ENCODE measurements around the gene RAC3.

The RAC3 gene

DNA sequence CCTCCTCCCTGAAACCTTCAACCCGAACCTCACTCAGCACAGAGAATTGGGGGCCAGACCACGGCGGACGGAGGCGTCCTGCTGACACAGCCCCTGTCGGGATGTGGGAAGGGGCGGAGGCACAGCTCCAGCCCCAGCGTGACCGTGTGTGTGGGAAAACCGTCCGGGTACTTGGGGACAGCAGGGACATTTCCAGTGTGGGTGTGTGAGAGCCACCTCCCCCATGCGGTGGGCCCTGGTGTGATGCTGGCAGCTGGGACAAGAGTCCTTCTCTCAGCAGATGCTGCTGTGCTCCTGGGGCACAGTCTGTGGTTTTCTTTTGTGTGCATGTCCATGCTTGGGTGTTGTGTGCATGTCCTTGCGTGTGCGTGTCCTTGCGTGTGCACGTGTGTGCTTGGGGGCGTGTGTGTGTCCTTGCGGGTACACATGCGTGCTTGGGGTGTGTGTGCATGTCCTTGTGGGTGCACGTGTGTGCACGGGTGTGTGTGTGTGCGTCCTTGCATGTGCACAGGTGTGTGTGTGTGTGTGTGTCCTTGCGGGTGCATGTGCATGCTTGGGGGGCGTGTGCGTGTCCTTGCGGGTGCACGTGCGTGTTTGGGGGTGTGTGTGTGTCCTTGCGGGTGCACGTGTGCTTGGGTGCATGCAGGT, 25.7 kb upstream of the RAC3 start:
- H3K4me3 ChIP-seq: no peak overlapping the region
- H3K4me1 ChIP-seq: no peaks in the 10 kb centered on the region
- no peaks in the 10 kb centered on the region for H3K9me3 ChIP-seq
- H3K36me3 ChIP-seq (replicated peaks): no peaks in the 10 kb centered on the region
- DNase-seq (ENCODE audit: low spot score in 2 of 2): no peak
- H3K27me3 ChIP-seq (ENCODE audit: low read depth): no peaks in the 10 kb centered on the region
- in situ Hi-C loops (cut with MboI; ENCODE audit: low sequenced_read_pairs): no loop called here

DNA sequence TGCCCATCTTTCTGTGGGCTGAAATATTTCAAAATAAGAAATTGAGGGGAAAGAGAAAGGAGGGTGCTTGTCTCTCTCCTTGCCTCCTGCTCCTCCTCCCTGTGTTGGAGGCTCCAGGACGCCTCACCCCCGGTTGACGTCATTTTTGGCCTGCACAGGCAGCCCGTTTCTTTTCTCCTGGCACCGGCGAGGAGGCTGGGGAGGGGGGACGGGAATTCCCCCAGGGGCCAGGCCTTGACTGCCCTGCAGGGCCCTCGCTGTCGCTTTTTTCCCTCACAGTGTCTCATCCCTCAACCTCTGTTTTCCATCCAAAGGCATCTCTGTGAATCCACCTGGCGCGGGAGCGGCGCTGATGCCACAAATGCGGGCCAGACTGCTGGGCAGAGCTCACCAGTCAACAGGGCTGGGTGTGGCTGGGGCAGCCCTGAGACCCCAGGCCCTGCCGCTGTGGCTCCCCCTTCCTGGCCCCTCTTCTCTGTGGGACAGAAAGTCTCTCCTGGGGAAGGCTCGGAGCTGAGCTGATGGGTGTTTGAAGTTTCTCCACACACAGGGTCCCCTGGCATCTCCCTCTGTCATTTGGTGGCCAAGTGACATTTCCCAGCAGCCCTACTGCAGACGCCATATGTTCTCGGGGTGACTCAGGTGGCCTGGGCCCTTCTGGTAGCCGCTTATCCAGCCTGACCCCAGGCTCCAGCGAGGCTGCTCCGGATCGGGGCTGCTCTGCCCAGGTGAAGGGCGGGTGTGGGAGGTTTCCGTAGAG, 24.8 kb upstream of the RAC3 start:
- no peaks in the 10 kb centered on the region for H3K9me3 ChIP-seq
- DNase-seq (ENCODE audit: low spot score in 2 of 2): no peak
- no peaks in the 10 kb centered on the region for H3K36me3 ChIP-seq (replicated peaks)
- in situ Hi-C loops (cut with MboI; ENCODE audit: low sequenced_read_pairs): no loop called here
- H3K4me1 ChIP-seq: no peaks in the 10 kb centered on the region
- no peak overlapping the region for H3K4me3 ChIP-seq
- no peaks in the 10 kb centered on the region for H3K27me3 ChIP-seq (ENCODE audit: low read depth)

DNA sequence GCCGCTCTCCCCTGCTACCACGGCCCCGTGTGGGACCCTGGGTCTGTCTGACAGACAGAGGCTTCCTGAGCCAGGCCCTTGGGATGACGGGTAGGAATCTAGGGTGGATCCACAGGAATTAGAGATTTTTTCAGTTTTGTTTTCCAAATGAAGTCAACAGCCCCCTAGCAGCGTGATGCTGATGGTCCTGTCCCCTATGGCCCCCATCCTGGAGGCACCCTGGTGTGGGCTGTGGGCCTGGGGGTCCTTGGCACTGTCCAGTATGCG, 24.3 kb upstream of the RAC3 start:
- Histone ChIP-seq H3K4me3 (no peak overlapping the region), H3K4me1 (no peaks in the 10 kb centered on the region), H3K36me3 (replicated peaks) (no peaks in the 10 kb centered on the region), H3K27me3 (ENCODE audit: low read depth) (no peaks in the 10 kb centered on the region), H3K9me3 (no peaks in the 10 kb centered on the region)
- no peak for DNase-seq (ENCODE audit: low spot score in 2 of 2)
- in situ Hi-C loops (cut with MboI; ENCODE audit: low sequenced_read_pairs): no loop called here

DNA sequence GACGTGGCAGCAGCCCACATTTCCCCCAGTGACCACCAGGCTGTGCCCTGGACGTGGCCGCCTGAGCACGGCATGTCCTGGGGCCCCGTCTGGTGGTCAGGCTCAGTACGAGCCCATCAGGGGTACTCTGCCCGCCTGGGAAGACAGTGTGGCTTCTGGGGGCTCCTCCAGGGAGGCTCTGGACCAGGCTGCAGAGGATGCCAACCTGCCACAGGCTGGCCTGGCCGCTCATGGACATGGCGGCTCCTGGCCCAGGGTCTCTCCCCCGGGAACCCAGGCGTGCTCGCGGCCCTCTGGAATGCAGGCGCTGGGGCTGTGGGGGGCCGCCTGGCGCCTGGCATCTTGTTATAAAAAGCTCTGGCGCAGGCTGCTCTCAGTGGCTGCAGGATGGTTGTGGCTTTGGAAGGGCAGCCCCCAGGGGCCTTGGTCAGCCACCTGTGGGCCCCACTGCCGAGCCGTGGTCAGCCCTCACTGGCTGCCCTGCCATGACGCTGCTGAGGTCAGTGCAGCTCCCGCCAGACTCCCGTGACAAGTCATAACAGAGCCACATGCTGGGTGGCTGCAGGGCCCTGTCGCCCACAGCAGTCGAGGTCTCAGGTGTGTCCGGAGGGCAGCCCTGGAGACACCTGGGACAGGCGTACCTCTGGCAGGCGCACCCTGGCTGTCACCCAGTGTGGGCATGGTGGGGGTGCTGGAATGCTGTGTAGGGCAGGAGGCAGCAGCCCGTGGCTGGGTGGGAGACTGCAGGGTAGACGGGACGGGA, 23.8 kb upstream of the RAC3 start:
- Histone ChIP-seq H3K27me3 (ENCODE audit: low read depth) (no peaks in the 10 kb centered on the region), H3K4me3 (no peak overlapping the region), H3K36me3 (replicated peaks) (no peaks in the 10 kb centered on the region), H3K9me3 (no peaks in the 10 kb centered on the region), H3K4me1 (no peaks in the 10 kb centered on the region)
- in situ Hi-C loops (cut with MboI; ENCODE audit: low sequenced_read_pairs): no loop called here
- no peak for DNase-seq (ENCODE audit: low spot score in 2 of 2)

DNA sequence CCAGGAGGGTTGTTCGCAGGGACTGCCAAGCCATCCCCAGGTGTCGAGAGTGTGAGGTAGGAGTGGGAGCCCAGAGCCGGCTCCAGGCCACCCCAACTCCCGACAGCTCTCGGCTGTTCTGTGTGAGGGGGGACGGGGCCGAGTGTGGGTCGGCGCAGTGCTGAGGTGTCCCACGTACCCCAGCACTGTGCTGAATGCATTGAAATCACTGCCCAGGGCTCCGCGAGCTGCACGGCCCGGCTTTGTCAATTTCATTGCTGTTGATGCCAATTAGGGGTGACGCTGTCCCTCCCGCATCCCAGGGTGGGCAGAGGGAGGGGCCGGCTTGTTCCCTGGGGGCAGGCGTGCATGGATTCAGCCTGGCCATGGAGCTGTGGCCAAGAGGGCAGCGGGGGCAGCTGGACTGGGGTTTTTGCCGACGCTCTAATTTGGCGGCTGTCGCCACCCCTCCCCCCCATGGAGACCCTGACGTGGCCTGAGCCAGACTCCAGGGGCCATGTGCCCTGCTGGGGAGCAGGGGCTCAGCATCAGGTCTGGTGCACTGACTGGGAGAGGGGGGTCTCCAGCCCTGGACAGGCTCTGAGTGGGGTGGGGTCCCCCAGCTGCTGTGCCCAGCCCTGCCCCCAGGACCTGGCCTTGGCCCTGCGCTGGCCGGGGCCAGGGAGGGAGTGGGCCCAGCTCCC, 23.1 kb upstream of the RAC3 start:
- Histone ChIP-seq H3K4me1 (no peaks in the 10 kb centered on the region), H3K27me3 (ENCODE audit: low read depth) (no peaks in the 10 kb centered on the region), H3K9me3 (no peaks in the 10 kb centered on the region), H3K4me3 (no peak overlapping the region), H3K36me3 (replicated peaks) (no peaks in the 10 kb centered on the region)
- in situ Hi-C loops (cut with MboI; ENCODE audit: low sequenced_read_pairs): no loop called here
- no peak for DNase-seq (ENCODE audit: low spot score in 2 of 2)

DNA sequence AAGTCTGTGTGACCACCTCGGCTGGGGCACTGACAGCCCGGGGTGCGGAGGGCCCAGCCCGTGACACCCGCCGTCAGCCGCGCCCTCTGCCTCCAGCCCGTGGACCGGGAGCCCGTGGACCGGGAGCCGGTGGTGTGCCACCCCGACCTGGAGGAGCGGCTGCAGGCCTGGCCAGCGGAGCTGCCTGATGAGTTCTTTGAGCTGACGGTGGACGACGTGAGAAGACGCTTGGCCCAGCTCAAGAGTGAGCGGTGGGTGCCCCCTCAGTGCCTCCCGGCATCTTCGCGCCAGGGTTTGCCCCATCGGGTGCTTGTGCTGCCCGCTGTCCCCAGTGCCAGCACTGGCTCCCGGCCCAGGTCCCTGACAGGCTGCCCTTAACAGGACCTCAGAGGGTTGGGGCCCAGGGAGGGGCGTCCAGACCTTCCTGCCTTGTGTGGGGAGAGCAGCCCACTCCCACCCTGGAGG, 22.5 kb upstream of the RAC3 start:
- no peak for DNase-seq (ENCODE audit: low spot score in 2 of 2)
- Histone ChIP-seq H3K4me3 (no peak overlapping the region), H3K4me1 (no peaks in the 10 kb centered on the region), H3K36me3 (replicated peaks) (no peaks in the 10 kb centered on the region), H3K27me3 (ENCODE audit: low read depth) (no peaks in the 10 kb centered on the region), H3K9me3 (no peaks in the 10 kb centered on the region)
- in situ Hi-C loops (cut with MboI; ENCODE audit: low sequenced_read_pairs): no loop called here

DNA sequence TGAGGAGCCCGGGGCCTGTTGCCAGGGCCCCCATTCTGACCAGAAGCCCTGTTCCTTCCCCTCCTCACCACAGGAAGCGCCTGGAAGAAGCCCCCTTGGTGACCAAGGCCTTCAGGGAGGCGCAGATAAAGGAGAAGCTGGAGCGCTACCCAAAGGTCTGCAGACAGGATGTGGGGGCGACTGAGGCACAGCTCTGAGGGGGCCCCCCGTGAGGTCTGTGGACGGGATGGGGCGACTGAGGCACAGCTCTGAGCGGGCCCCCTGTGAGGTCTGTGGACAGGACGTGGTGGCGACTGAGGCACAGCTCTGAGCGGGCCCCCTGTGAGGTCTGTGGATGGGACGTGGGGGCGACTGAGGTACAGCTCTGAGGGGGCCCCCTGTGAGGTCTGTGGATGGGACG, 22.1 kb upstream of the RAC3 start:
- H3K4me1 ChIP-seq: no peaks in the 10 kb centered on the region
- in situ Hi-C loops (cut with MboI; ENCODE audit: low sequenced_read_pairs): no loop called here
- DNase-seq (ENCODE audit: low spot score in 2 of 2): no peak

DNA sequence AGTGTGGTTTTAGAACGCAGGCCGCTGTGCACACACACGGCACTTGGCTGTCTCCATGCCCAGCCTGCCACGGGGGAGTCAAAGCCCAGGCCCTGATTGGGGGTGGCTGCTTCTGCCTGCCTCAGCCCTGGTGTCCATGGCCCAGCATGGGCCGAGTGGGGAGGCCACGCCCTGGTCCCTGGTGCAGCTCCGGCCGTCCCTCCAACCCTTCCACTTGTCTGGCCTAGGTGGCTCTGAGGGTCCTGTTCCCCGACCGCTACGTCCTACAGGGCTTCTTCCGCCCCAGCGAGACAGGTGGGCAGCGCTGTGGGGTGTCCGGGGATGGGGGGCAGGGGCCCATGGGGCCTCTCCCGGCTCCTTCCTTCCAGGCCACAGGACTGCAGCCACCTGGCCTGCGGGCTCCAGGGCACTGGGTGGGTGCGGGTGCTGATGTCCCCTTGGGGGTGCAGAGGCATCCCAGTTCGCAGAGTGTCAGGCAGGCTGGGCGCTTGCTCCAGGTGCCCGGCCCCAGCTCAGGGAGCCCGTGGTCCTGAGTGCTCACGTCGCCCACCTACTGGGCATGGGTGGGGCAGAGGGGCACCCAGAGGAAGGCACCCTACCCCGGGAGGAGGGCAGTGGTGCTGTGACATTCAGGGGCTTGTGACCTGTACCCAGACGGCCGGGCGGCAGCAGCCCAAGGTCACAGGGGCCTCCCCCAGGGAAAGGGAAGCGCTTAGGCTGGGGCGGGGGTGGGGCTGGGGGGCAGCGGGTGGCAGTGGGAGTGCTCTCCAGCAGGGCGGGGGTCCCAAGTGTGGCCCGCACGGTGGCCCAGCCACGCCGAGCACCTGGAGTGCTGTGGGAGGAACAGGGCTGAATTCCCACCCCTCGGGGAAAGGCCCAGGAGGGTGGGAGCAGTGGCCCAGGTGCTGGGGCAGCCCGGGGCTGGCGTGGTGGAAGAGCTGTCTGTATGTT, 20.6 kb upstream of the RAC3 start:
- DNase-seq (ENCODE audit: low spot score in 2 of 2): no peak
- no peaks in the 10 kb centered on the region for H3K9me3 ChIP-seq
- H3K4me3 ChIP-seq: no peak overlapping the region
- in situ Hi-C loops (cut with MboI; ENCODE audit: low sequenced_read_pairs): no loop called here
- H3K36me3 ChIP-seq (replicated peaks): no peaks in the 10 kb centered on the region
- no peaks in the 10 kb centered on the region for H3K4me1 ChIP-seq
- no peaks in the 10 kb centered on the region for H3K27me3 ChIP-seq (ENCODE audit: low read depth)

More for the DNA sequence above, 22.1 kb upstream of the RAC3 start:
- Histone ChIP-seq H3K4me3 (no peak overlapping the region), H3K9me3 (no peaks in the 10 kb centered on the region), H3K27me3 (ENCODE audit: low read depth) (no peaks in the 10 kb centered on the region), H3K36me3 (replicated peaks) (no peaks in the 10 kb centered on the region)

DNA sequence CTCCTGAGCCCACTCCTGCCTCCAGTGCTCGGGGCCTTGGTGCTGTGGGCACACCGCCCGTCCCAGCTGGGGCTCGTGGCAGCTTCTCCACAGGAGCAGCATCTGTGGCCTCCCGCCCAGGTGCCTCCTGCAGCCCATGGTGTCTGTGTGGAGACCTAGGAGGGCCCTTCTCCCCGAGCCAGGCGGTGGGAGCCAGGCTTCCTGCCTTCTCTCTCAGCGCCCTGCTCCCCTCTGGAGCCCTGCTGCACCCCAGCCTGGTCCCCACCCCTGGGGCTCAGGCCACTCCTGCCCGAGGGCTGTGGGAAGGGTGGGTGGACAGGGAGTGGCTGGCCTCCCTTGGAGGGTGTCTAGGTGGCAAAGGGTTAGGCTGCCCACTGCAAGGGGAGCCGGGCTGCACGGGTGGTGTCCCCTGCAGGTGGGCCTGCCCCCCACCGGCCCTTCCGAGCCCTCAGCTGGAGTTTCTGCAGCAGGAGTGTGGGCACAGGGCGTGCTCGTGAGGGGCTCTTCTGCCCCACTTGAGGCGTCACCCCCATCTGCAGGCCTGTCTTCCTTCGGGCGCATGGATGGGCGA, 19.8 kb upstream of the RAC3 start:
- Histone ChIP-seq H3K4me1 (no peaks in the 10 kb centered on the region), H3K9me3 (no peaks in the 10 kb centered on the region), H3K36me3 (replicated peaks) (no peaks in the 10 kb centered on the region), H3K4me3 (no peak overlapping the region), H3K27me3 (ENCODE audit: low read depth) (no peaks in the 10 kb centered on the region)
- no peak for DNase-seq (ENCODE audit: low spot score in 2 of 2)
- in situ Hi-C loops (cut with MboI; ENCODE audit: low sequenced_read_pairs): no loop called here

DNA sequence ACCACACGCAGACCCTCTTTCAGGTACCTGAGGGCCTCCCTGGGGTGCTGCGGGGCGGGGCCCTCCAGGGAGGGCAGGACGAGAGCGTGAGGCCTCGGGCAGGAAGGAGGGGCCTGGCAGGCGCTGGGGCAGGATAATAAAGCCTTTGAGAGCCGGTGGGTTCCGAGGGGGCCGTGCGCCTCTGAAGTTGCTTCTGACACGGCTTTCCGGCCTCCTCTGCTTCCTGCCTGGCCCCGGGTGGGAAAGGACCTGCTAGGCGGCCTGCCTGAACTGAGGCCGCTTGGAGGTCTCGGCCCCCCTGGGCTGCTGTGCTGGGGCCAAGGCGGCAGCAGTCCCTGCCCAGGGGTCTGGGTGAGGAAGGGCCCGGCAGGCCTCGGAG, 19.2 kb upstream of the RAC3 start:
- H3K27me3 ChIP-seq (ENCODE audit: low read depth): no peaks in the 10 kb centered on the region
- H3K36me3 ChIP-seq (replicated peaks): no peaks in the 10 kb centered on the region
- H3K4me3 ChIP-seq: no peak overlapping the region
- in situ Hi-C loops (cut with MboI; ENCODE audit: low sequenced_read_pairs): no loop called here
- no peaks in the 10 kb centered on the region for H3K4me1 ChIP-seq
- DNase-seq (ENCODE audit: low spot score in 2 of 2): no peak
- H3K9me3 ChIP-seq: no peaks in the 10 kb centered on the region

DNA sequence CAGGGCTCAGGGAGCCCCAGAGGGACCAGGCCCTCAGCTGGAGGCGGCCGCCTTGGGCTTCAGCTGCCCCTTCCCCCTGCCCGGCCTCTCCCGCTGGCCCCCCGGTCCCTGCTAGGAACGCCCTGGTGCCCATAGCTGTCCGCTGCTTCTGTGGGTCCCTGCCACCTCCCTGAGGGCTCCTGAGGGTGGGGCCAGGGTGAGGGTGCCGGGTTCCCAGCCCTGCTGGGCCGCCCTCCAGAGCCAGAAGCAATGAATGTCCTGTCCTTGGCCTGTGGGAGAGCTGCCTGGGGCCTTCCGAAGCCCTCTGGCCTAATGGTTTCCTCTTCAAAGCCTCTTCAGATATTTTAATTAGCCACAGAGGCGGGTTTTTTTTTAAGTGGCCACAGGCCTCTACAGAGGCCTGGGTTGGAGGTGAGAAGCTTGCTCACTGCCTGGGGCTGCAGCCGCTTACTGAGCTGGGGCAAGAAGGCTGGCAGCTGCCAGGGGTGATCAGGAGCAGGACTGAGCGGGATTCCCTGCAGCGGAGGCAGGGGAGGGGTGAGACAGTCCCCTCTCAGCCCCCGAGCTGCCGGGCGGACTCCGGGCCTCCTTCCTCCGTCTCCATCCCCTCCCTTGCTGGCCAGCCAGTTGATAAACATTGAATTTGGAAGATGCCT, 18.7 kb upstream of the RAC3 start:
- in situ Hi-C loops (cut with MboI; ENCODE audit: low sequenced_read_pairs): no loop called here
- Histone ChIP-seq H3K9me3 (no peaks in the 10 kb centered on the region), H3K27me3 (ENCODE audit: low read depth) (no peaks in the 10 kb centered on the region), H3K4me3 (no peak overlapping the region), H3K4me1 (no peaks in the 10 kb centered on the region), H3K36me3 (replicated peaks) (no peaks in the 10 kb centered on the region; the same call in 1 of the 2 replicates)
- DNase-seq (ENCODE audit: low spot score in 2 of 2): no peak

DNA sequence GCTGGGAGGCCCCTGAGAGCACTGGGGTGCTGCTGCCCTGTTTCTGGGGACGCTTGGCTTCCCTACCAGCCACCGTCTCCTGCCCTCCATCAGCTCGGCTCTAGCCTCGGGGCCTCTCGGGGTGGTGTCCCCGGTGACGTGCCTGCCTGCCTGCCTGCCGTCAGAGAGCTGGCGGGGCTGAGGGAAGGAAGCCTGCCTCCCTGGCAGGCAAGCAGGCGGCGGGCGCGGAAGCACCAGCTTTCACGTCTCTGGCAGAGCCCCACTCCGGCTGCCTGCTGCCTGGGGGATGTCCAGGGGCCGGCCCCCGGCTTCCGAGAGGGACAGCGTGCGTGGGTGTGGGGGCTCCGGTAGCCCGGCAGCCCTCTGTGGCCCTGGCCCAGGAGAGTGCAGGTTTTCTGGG, 18.1 kb upstream of the RAC3 start:
- Histone ChIP-seq H3K4me3 (no peak overlapping the region), H3K9me3 (no peaks in the 10 kb centered on the region), H3K27me3 (ENCODE audit: low read depth) (no peaks in the 10 kb centered on the region), H3K4me1 (no peaks in the 10 kb centered on the region), H3K36me3 (replicated peaks) (peaks cover 2% of the 10 kb centered on the region)
- in situ Hi-C loops (cut with MboI; ENCODE audit: low sequenced_read_pairs): no loop called here
- DNase-seq (ENCODE audit: low spot score in 2 of 2): no peak

Data from HAP-1 (cell line).